Muscle layer of duodenum (tissue), 2 donors: ENCODE measurements around the gene SART1.

ENCODE experiments used
- H3K27ac ChIP-seq: one replicate; pipeline ENCODE4 v1.7.0; 2013; ENCODE audit warnings: mild to moderate bottlenecking, low read length
- H3K27me3 ChIP-seq: one replicate; pipeline ENCODE4 v1.7.0; 2013; ENCODE audit warnings: low read depth, mild to moderate bottlenecking, control low read depth, low read length
- H3K36me3 ChIP-seq, 2 donors: one replicate each; pipeline ENCODE4 v1.7.0; 2013; ENCODE audit warnings: low read length in 2 of 2, control low read depth in 1 of 2, mild to moderate bottlenecking in 1 of 2; ENCODE audit not compliant: insufficient read depth in 2 of 2, control insufficient read depth in 1 of 2
- H3K4me1 ChIP-seq, 2 donors: one replicate each; pipeline ENCODE4 v1.7.0; 2013; ENCODE audit warnings: low read length in 2 of 2, mild to moderate bottlenecking in 2 of 2, control low read depth in 1 of 2, moderate library complexity in 1 of 2; ENCODE audit not compliant: insufficient read depth in 2 of 2, control insufficient read depth in 1 of 2
- H3K4me3 ChIP-seq, 2 donors: one replicate each; pipeline ENCODE4 v1.7.0; 2013; ENCODE audit warnings: low read length in 2 of 2, low read depth in 1 of 2, mild to moderate bottlenecking in 1 of 2
- H3K9me3 ChIP-seq, 2 donors: one replicate each; pipeline ENCODE4 v1.7.0; 2013; ENCODE audit warnings: low read length in 2 of 2, control low read depth in 1 of 2, mild to moderate bottlenecking in 1 of 2; ENCODE audit not compliant: control insufficient read depth in 1 of 2
- donor health status: healthy.

Gene SART1, protein sequence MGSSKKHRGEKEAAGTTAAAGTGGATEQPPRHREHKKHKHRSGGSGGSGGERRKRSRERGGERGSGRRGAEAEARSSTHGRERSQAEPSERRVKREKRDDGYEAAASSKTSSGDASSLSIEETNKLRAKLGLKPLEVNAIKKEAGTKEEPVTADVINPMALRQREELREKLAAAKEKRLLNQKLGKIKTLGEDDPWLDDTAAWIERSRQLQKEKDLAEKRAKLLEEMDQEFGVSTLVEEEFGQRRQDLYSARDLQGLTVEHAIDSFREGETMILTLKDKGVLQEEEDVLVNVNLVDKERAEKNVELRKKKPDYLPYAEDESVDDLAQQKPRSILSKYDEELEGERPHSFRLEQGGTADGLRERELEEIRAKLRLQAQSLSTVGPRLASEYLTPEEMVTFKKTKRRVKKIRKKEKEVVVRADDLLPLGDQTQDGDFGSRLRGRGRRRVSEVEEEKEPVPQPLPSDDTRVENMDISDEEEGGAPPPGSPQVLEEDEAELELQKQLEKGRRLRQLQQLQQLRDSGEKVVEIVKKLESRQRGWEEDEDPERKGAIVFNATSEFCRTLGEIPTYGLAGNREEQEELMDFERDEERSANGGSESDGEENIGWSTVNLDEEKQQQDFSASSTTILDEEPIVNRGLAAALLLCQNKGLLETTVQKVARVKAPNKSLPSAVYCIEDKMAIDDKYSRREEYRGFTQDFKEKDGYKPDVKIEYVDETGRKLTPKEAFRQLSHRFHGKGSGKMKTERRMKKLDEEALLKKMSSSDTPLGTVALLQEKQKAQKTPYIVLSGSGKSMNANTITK

DNA sequence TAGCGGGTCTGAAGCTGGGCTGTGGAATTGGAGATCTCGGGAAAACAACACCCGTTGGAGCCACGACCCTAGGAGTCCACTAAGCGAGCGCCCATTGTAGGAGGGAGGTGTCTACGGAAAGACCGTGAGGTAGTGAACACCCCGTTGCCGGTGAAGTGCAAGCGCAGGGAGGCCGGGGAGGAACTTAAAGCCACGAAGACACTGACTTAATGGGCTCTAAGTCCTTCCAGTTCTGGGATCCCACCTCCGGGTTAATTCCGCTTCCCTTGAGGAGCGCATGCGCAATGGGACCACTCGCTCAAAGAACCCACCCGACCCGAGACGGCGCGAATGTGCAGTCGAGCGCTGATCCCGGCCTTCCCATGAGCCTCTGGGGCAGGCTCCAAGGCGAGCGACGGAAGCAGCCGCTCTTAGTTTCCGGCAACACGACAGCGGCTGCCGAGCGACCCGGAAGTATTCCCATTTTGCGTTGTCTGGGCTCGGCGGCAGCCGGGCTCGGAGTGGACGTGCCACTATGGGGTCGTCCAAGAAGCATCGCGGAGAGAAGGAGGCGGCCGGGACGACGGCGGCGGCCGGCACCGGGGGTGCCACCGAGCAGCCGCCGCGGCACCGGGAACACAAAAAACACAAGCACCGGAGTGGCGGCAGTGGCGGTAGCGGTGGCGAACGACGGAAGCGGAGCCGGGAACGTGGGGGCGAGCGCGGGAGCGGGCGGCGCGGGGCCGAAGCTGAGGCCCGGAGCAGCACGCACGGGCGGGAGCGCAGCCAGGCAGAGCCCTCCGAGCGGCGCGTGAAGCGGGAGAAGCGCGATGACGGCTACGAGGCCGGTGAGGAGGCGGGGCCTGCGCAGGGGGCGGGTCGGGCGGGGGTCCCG lies at the start of gene SART1:
Gene SART1, plus strand, starts transcription at position 468 of the 874 bp plus-strand sequence. Its CDS starts 47 bp downstream, at position 515.
- H3K27ac ChIP-seq = peak within 1 kb of the TSS; percentile 98
- H3K4me3 ChIP-seq = peak within 1 kb of the TSS; percentile 96 to 97
- peaks cover 26 to 29% of the 10 kb centered on the region in 2 donors for H3K36me3 ChIP-seq
- no peaks in the 10 kb centered on the region for H3K9me3 ChIP-seq
- peaks cover 10 to 26% of the 10 kb centered on the region in 2 donors for H3K4me1 ChIP-seq
- no peaks in the 10 kb centered on the region for H3K27me3 ChIP-seq

DNA sequence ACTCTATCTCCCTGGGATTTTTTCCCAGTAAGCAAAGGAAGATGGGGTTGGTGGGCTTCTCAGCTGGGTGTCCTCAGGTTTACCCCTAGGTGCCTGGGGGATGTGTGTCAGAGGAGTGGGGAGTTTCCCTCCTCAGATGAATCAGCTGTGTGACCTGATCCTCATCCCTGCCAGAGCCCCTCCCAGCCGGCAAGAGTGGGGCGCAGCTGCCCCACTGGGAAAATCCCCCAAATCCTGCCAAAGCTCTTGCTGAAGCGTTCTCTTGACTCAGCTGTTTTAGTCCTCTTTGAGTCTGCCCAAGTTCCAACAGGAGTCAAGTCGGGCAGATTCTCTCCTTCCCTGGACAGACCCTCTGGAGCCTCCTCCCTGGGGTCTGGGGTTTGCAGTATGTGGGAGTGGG lies 48.7 kb upstream of the SART1 start:
- Histone ChIP-seq H3K9me3 (no peaks in the 10 kb centered on the region), H3K27me3 (no peaks in the 10 kb centered on the region), H3K4me3 (no peak overlapping the region), H3K27ac (no peak overlapping the region), H3K4me1 (peaks cover 0 to 45% of the 10 kb centered on the region in 2 donors), H3K36me3 (peaks cover 0 to 8% of the 10 kb centered on the region in 2 donors)

DNA sequence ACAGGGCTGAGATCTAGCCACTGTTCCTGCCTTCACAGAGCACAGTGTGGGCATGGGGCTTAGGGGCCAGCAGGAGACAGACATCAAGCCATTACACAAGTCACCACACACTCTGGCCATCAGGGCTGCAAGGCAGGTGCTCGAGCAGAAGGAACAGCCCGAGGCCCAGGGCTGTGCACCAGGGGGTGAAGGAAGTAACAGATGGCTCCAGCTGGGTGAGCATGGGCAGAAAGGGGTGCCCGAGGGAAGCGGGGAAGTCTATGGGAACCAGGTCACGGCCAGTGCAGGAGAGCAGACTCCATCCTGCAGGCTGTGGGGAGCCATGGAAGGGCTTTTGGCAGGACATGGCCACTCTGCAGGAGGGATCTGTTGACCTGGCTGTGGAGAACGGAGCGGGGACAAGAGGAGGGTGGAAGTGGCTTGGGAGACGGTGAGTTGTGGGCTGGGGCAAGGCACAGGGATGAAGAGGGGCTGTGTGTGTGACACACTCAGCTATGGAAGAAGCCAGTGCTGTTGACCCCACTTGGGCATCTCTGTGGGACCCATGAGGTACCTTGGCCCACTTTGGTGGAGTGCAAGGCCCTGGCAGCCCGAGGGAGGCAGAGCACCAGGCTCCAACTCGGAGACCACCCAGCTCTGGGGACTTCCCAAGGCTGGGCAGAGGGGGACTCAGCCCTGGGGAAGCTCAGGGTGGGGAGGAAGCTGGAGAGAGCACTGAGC lies 46.3 kb upstream of the SART1 start:
- H3K27me3 ChIP-seq = no peaks in the 10 kb centered on the region
- peak overlapping the region; percentile 72 for H3K27ac ChIP-seq
- peaks cover 0 to 13% of the 10 kb centered on the region in 2 donors for H3K36me3 ChIP-seq
- peak overlapping the region in 1 of 2 donors; percentile 98 for H3K4me3 ChIP-seq
- peaks cover under 1 to 55% of the 10 kb centered on the region in 2 donors for H3K4me1 ChIP-seq
- H3K9me3 ChIP-seq = no peaks in the 10 kb centered on the region

DNA sequence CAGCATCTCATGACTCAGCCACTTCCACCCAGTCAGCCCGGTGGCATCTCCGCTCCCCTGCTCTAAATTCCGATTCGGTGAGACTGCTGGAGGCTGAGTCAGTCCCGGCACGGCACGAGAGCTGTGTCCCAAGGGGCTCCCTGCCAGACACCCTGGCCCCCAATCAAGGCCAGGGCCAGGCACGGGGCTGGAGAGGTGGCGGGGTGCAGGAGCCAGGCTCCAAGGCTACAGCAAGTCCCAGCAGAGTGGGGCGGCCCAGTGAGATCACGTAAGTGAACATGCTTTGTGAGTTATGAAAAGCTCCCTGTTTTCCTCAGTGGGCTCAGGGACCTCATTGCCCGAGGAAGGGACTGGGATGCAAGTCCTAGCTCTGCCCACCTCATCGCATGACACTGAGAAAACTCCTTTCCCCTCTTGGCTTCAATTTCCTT lies 45.7 kb upstream of the SART1 start:
- Histone ChIP-seq H3K9me3 (no peaks in the 10 kb centered on the region), H3K4me1 (peaks cover 7 to 60% of the 10 kb centered on the region in 2 donors), H3K36me3 (peaks cover 0 to 13% of the 10 kb centered on the region in 2 donors), H3K4me3 (peak overlapping the region; percentile 0 to 98), H3K27ac (peak overlapping the region; percentile 90), H3K27me3 (no peaks in the 10 kb centered on the region)

DNA sequence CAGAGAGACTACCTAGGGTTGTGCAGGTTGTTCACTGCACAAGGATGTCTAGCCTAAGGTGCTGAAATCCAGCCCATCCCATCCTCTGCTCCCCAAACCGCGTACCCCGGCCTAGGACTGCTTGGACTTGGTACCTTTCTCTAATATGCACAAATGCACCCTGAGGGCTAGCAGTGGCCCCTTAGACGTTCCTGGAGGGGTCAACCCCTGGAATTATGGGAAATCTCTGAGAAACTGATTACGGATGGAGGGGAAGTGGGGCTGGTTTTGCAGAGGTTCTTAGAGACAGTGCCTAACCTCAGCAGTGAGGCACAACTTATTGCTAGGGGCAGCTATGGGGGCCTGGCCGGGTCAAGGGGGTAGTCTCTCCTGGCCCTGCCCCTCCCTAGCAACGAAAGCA lies 45.1 kb upstream of the SART1 start:
- H3K27ac ChIP-seq = peak overlapping the region; percentile 90
- H3K9me3 ChIP-seq = no peaks in the 10 kb centered on the region
- H3K36me3 ChIP-seq = peaks cover 0 to 13% of the 10 kb centered on the region in 2 donors
- peaks cover 7 to 63% of the 10 kb centered on the region in 2 donors for H3K4me1 ChIP-seq
- no peaks in the 10 kb centered on the region for H3K27me3 ChIP-seq
- peak overlapping the region; percentile 0 to 98 for H3K4me3 ChIP-seq

DNA sequence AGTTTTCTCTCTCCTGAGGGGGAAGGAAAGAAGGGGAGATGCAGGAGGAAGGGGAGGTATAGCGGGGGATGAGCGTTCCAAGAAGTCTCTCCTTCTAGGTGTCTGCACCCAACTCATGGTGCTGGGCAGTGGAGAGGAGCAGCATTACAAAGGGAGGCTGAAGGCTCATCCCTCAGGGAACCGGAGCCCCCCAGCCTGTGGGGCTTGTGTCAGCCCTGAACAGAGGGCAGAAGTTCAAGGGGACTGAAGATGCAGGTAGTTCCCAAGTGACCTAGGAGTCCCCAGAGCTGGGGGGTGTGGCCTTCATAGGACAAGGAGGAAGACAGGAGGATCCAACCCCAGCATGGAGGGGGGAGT lies 44.5 kb upstream of the SART1 start:
- Histone ChIP-seq H3K36me3 (peaks cover under 1 to 16% of the 10 kb centered on the region in 2 donors), H3K9me3 (no peaks in the 10 kb centered on the region), H3K4me1 (peaks cover 7 to 56% of the 10 kb centered on the region in 2 donors), H3K27ac (peak overlapping the region; percentile 90), H3K27me3 (no peaks in the 10 kb centered on the region), H3K4me3 (peak overlapping the region; percentile 98)

DNA sequence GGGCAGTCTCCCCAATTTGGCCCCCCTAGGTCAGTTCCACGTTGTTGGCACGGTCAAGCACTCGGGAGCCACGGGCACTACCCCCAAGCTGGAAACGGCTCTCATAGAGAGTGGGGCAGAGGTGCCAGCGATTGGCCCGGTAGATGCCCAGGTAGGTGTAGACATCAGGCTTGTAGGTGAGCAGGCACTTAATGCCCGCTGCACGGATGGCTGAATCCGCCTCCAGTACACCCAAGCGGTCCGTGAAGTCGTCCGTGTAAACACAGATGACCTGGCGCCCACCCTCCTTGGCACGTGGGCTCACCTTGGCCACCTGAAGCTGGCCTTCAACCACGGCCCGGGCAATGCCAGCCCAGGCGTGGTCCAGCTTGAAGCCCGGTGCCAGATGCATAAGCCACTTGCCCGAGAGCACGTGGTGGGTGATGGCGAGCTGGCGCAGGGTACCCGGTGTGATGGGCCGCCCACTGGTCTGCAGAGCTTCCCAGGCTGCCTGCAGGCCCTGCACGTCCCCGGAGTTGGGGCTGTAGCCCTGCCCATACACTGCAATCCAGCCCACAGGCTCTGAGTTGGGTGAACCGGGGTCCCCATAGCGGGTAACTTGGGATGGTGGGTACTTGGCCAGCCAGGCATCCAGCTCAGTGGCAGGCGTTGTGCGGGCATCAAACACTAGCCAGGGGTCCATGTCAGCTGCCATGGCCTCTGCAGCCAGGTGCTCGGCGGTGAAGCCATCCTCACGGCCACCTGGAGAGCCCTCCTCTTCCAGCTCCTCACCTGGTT lies 43.9 kb upstream of the SART1 start:
- H3K9me3 ChIP-seq = no peaks in the 10 kb centered on the region
- peak overlapping the region; percentile 98 for H3K4me3 ChIP-seq
- peaks cover 6 to 20% of the 10 kb centered on the region in 2 donors for H3K36me3 ChIP-seq
- peak overlapping the region; percentile 90 for H3K27ac ChIP-seq
- peaks cover 7 to 54% of the 10 kb centered on the region in 2 donors for H3K4me1 ChIP-seq
- H3K27me3 ChIP-seq = no peaks in the 10 kb centered on the region

DNA sequence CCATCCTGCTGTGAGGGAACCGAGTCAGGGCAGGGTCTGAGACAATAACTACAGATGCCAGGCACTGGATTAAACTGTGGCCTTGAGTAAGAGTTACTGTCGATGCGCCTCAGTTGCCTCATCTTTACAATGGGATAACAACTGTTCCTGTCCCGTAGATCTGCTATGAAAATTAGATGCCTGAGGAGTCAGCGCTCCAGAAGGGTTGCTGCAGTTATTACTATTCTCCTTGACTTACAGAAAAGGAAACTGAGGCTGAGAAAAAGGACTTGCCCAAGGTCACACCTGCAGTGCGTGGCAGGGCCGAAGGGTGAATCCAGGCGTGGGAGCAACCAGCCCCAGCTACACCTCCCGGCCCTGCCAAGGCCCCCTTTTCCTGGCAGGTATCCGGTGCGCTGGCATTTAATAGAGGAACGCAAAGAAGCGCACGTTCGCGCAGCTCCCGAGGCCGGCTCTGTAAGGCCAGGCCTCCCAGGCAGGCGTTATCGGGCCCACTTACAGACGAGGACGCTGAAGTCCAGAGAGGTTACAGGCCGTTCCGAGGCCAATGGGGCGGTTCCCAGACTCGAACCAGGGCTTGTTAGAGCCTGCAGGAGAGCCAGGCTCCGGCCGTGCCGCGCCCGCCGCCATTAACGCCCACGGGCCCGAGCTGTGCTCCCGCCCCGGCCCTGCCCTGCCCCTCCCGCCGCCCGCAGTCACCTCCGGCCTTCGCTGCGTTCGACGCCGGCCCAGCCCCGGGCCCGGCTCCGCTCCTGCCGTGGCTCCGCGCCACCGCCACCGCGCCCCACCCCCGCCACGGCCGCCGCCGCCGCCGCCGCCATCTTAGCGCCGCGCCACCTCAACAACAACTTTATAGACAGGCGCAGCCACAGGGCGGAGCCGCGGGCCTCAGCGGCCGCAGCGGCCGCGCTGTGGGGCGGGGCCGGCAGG lies 43.1 kb upstream of the SART1 start, which contains the start of gene C11orf68:
Gene C11orf68, minus strand, starts transcription at position 852 of the 930 bp plus-strand sequence. Its CDS starts 31 bp downstream, at position 821.
- H3K27ac ChIP-seq = peak within 1 kb of the TSS; percentile 90
- H3K4me1 ChIP-seq = peaks cover 7 to 54% of the 10 kb centered on the region in 2 donors
- no peaks in the 10 kb centered on the region for H3K27me3 ChIP-seq
- no peaks in the 10 kb centered on the region for H3K9me3 ChIP-seq
- H3K4me3 ChIP-seq = peak within 1 kb of the TSS; percentile 98
- H3K36me3 ChIP-seq = peaks cover 14 to 26% of the 10 kb centered on the region in 2 donors

DNA sequence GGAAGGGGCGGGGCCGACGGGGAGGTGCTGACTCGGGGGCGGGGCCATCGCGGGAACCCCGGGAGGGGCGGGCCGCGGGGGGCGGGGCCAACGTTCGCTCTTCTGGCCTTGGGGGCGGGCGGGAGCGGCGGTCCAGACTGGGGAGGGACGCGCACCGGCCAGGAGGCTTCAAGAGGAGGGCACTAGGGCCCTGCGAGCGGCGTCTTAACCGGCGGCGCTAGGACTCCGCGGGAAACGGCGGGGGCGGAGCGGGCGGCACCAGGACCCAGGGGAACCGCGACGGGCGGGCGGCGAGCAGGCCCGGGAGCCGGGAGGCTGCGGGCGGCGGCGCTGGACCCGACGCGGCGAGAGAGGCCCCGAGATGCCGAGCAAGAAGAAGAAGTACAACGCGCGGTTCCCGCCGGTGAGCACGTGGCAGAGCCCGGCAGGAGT lies 42.4 kb upstream of the SART1 start, which contains the start of gene DRAP1:
Gene DRAP1, plus strand, starts transcription at position 286 of the 432 bp plus-strand sequence. Its CDS starts 76 bp downstream, at position 362.
- H3K27me3 ChIP-seq = no peaks in the 10 kb centered on the region
- peaks cover 14 to 26% of the 10 kb centered on the region in 2 donors for H3K36me3 ChIP-seq
- peaks cover 7 to 54% of the 10 kb centered on the region in 2 donors for H3K4me1 ChIP-seq
- no peaks in the 10 kb centered on the region for H3K9me3 ChIP-seq
- peak within 1 kb of the TSS; percentile 98 for H3K4me3 ChIP-seq
- H3K27ac ChIP-seq = peak within 1 kb of the TSS; percentile 90
